ENCODE measurements around the gene NDFIP1. TPM values are rescaled to one million over a fixed set of nuclear protein-coding genes. Genes with fewer than 3 reads are reported as not detected.

The NDFIP1 gene
- 69.9 TPM for polyA plus RNA-seq (2013)

- H3K36me3 ChIP-seq (ENCODE audit: control insufficient read depth in 4 of 4, insufficient read depth in 4 of 4, low read length in 3 of 4) = peaks cover 0 to 2% (median under 1%) of the 10 kb centered on the region in 4 experiments
- POLR2A ChIA-PET = interaction anchor here (0.8 kb wide), 1 partner anchor 12 kb away, joined by 3 read pairs; no protein-coding TSS in a partner anchor
- CTCF ChIA-PET = interaction anchor here (0.7 to 3.4 kb wide), 13 partner anchors 10 to 123 kb away, joined by 3 to 17 read pairs (median 4); partner anchors contain the start of gene GNPDA1
- WGBS (ENCODE audit: insufficient coverage) = 6% methylated on average over 78 of the region's 103 CpGs
- H3K9me3 ChIP-seq (ENCODE audit: control extremely low read depth in 1 of 5, control insufficient read depth in 4 of 5, insufficient read depth in 2 of 5, low read depth in 1 of 5, low read length in 4 of 5) = no peaks in the 10 kb centered on the region
- H3K27ac ChIP-seq (ENCODE audit: insufficient read depth in 1 of 2, low read depth in 1 of 2, low read length in 2 of 2, poor library complexity in 1 of 2, severe bottlenecking in 2 of 2) = peak within 1 kb of the TSS; percentile 67 to 88
- peaks cover 4 to 35% (median 22%) of the 10 kb centered on the region in 4 experiments for H3K4me1 ChIP-seq (ENCODE audit: control extremely low read depth in 1 of 4, control insufficient read depth in 4 of 4, insufficient read depth in 4 of 4, low read length in 3 of 4)
- peak within 1 kb of the TSS; percentile 75 to 96 (median 91) for H3K4me3 ChIP-seq (ENCODE audit: control insufficient read depth in 1 of 7, extremely low read depth in 1 of 7, insufficient read depth in 4 of 7, low read depth in 2 of 7, low read length in 6 of 7)
- peak; percentile 80 to 89 (median 81) for DNase-seq
- H3K27me3 ChIP-seq (replicated peaks in 2 of 5; ENCODE audit: control insufficient read depth in 4 of 5, insufficient read depth in 5 of 5, low read length in 4 of 5) = no peaks in the 10 kb centered on the region
These were observed at the start of gene NDFIP1 for GRCh38 chr5:142108432-142109330. TSS of gene NDFIP1 (plus strand) at chr5:142108779. CDS start at chr5:142108975, 196 bp downstream.

GRCh38 chr5:142059304-142059940, 49.2 kb upstream of the NDFIP1 start:
- Histone ChIP-seq H3K4me1 (ENCODE audit: control extremely low read depth in 1 of 4, control insufficient read depth in 4 of 4, insufficient read depth in 4 of 4, low read length in 3 of 4) (peaks cover 0 to 9% (median 5%) of the 10 kb centered on the region in 4 experiments), H3K36me3 (ENCODE audit: control insufficient read depth in 4 of 4, insufficient read depth in 4 of 4, low read length in 3 of 4) (no peaks in the 10 kb centered on the region), H3K4me3 (ENCODE audit: control insufficient read depth in 1 of 7, extremely low read depth in 1 of 7, insufficient read depth in 4 of 7, low read depth in 2 of 7, low read length in 6 of 7) (no peak overlapping the region), H3K27me3 (replicated peaks in 2 of 5; ENCODE audit: control insufficient read depth in 4 of 5, insufficient read depth in 5 of 5, low read length in 4 of 5) (peaks cover 0 to 9% (median 4%) of the 10 kb centered on the region in 5 experiments), H3K27ac (ENCODE audit: insufficient read depth in 1 of 2, low read depth in 1 of 2, low read length in 2 of 2, poor library complexity in 1 of 2, severe bottlenecking in 2 of 2) (no peak overlapping the region), H3K9me3 (ENCODE audit: control extremely low read depth in 1 of 5, control insufficient read depth in 4 of 5, insufficient read depth in 2 of 5, low read depth in 1 of 5, low read length in 4 of 5) (no peaks in the 10 kb centered on the region)
- ChIA-PET CTCF (no interaction called here), POLR2A (no interaction called here)
- peak in 1 of 3 donors; percentile 14 for DNase-seq
- no CpG with 5 or more reads among the region's 1 CpG for WGBS (ENCODE audit: insufficient coverage)

- CTCF ChIA-PET = interaction anchor here (0.8 to 1.6 kb wide), 5 partner anchors 39 to 80 kb away, joined by 3 to 6 read pairs (median 3); no protein-coding TSS in a partner anchor
- H3K27ac ChIP-seq (ENCODE audit: insufficient read depth in 1 of 2, low read depth in 1 of 2, low read length in 2 of 2, poor library complexity in 1 of 2, severe bottlenecking in 2 of 2) = no peak overlapping the region
- H3K4me3 ChIP-seq (ENCODE audit: control insufficient read depth in 1 of 7, extremely low read depth in 1 of 7, insufficient read depth in 4 of 7, low read depth in 2 of 7, low read length in 6 of 7) = peak overlapping the region in 2 of 7 experiments; percentile 28 to 36
- H3K4me1 ChIP-seq (ENCODE audit: control extremely low read depth in 1 of 4, control insufficient read depth in 4 of 4, insufficient read depth in 4 of 4, low read length in 3 of 4) = peaks cover 0 to 9% (median 5%) of the 10 kb centered on the region in 4 experiments
- peaks cover 0 to 9% (median 6%) of the 10 kb centered on the region in 5 experiments for H3K27me3 ChIP-seq (replicated peaks in 2 of 5; ENCODE audit: control insufficient read depth in 4 of 5, insufficient read depth in 5 of 5, low read length in 4 of 5)
- no peak for DNase-seq
- no peaks in the 10 kb centered on the region for H3K9me3 ChIP-seq (ENCODE audit: control extremely low read depth in 1 of 5, control insufficient read depth in 4 of 5, insufficient read depth in 2 of 5, low read depth in 1 of 5, low read length in 4 of 5)
- H3K36me3 ChIP-seq (ENCODE audit: control insufficient read depth in 4 of 4, insufficient read depth in 4 of 4, low read length in 3 of 4) = no peaks in the 10 kb centered on the region
- 77% methylated on average over 2 of the region's 4 CpGs for WGBS (ENCODE audit: insufficient coverage)
- POLR2A ChIA-PET = no interaction called here
These were observed 45.2 kb upstream of the NDFIP1 start for GRCh38 chr5:142063376-142063775.

GRCh38 chr5:142063878-142064331, 44.7 kb upstream of the NDFIP1 start:
- WGBS (ENCODE audit: insufficient coverage) = 14% methylated on average over 8 of the region's 10 CpGs
- Histone ChIP-seq H3K4me1 (ENCODE audit: control extremely low read depth in 1 of 4, control insufficient read depth in 4 of 4, insufficient read depth in 4 of 4, low read length in 3 of 4) (peaks cover 0 to 9% (median 5%) of the 10 kb centered on the region in 4 experiments), H3K27ac (ENCODE audit: insufficient read depth in 1 of 2, low read depth in 1 of 2, low read length in 2 of 2, poor library complexity in 1 of 2, severe bottlenecking in 2 of 2) (no peak overlapping the region), H3K4me3 (ENCODE audit: control insufficient read depth in 1 of 7, extremely low read depth in 1 of 7, insufficient read depth in 4 of 7, low read depth in 2 of 7, low read length in 6 of 7) (peak overlapping the region in 2 of 7 experiments; percentile 28 to 36), H3K27me3 (replicated peaks in 2 of 5; ENCODE audit: control insufficient read depth in 4 of 5, insufficient read depth in 5 of 5, low read length in 4 of 5) (peaks cover 0 to 9% (median 6%) of the 10 kb centered on the region in 5 experiments), H3K9me3 (ENCODE audit: control extremely low read depth in 1 of 5, control insufficient read depth in 4 of 5, insufficient read depth in 2 of 5, low read depth in 1 of 5, low read length in 4 of 5) (no peaks in the 10 kb centered on the region), H3K36me3 (ENCODE audit: control insufficient read depth in 4 of 4, insufficient read depth in 4 of 4, low read length in 3 of 4) (no peaks in the 10 kb centered on the region)
- CTCF ChIA-PET = interaction anchor here (0.6 to 1.1 kb wide), 5 partner anchors 9 to 78 kb away, joined by 3 to 4 read pairs (median 3); no protein-coding TSS in a partner anchor
- POLR2A ChIA-PET = no interaction called here
- DNase-seq = peak; percentile 13 to 68 (median 63)

GRCh38 chr5:142065273-142065672, 43.3 kb upstream of the NDFIP1 start:
- peak in 2 of 3 donors; percentile 23 to 32 for DNase-seq
- no peak overlapping the region for H3K4me3 ChIP-seq (ENCODE audit: control insufficient read depth in 1 of 7, extremely low read depth in 1 of 7, insufficient read depth in 4 of 7, low read depth in 2 of 7, low read length in 6 of 7)
- peaks cover 0 to 14% (median 6%) of the 10 kb centered on the region in 5 experiments for H3K27me3 ChIP-seq (replicated peaks in 2 of 5; ENCODE audit: control insufficient read depth in 4 of 5, insufficient read depth in 5 of 5, low read length in 4 of 5)
- no peaks in the 10 kb centered on the region for H3K9me3 ChIP-seq (ENCODE audit: control extremely low read depth in 1 of 5, control insufficient read depth in 4 of 5, insufficient read depth in 2 of 5, low read depth in 1 of 5, low read length in 4 of 5)
- POLR2A ChIA-PET = no interaction called here
- no peaks in the 10 kb centered on the region for H3K36me3 ChIP-seq (ENCODE audit: control insufficient read depth in 4 of 4, insufficient read depth in 4 of 4, low read length in 3 of 4)
- whole genome bisulfite sequencing (ENCODE audit: insufficient coverage) = 100% methylated on average over 2 of the region's 2 CpGs
- peaks cover 0 to 9% (median 5%) of the 10 kb centered on the region in 4 experiments for H3K4me1 ChIP-seq (ENCODE audit: control extremely low read depth in 1 of 4, control insufficient read depth in 4 of 4, insufficient read depth in 4 of 4, low read length in 3 of 4)
- no peak overlapping the region for H3K27ac ChIP-seq (ENCODE audit: insufficient read depth in 1 of 2, low read depth in 1 of 2, low read length in 2 of 2, poor library complexity in 1 of 2, severe bottlenecking in 2 of 2)
- CTCF ChIA-PET = interaction anchor here (1.0 kb wide), 1 partner anchor 42 kb away, joined by 4 read pairs; no protein-coding TSS in a partner anchor

GRCh38 chr5:142069606-142070399, 38.8 kb upstream of the NDFIP1 start:
- H3K4me1 ChIP-seq (ENCODE audit: control extremely low read depth in 1 of 4, control insufficient read depth in 4 of 4, insufficient read depth in 4 of 4, low read length in 3 of 4) = peaks cover 0 to 2% (median 0%) of the 10 kb centered on the region in 4 experiments
- no peaks in the 10 kb centered on the region for H3K36me3 ChIP-seq (ENCODE audit: control insufficient read depth in 4 of 4, insufficient read depth in 4 of 4, low read length in 3 of 4)
- WGBS (ENCODE audit: insufficient coverage) = 83% methylated on average over 2 of the region's 6 CpGs
- no peak for DNase-seq
- no peaks in the 10 kb centered on the region for H3K9me3 ChIP-seq (ENCODE audit: control extremely low read depth in 1 of 5, control insufficient read depth in 4 of 5, insufficient read depth in 2 of 5, low read depth in 1 of 5, low read length in 4 of 5)
- H3K27ac ChIP-seq (ENCODE audit: insufficient read depth in 1 of 2, low read depth in 1 of 2, low read length in 2 of 2, poor library complexity in 1 of 2, severe bottlenecking in 2 of 2) = no peak overlapping the region
- peaks cover 0 to 14% (median 4%) of the 10 kb centered on the region in 5 experiments for H3K27me3 ChIP-seq (replicated peaks in 2 of 5; ENCODE audit: control insufficient read depth in 4 of 5, insufficient read depth in 5 of 5, low read length in 4 of 5)
- no peak overlapping the region for H3K4me3 ChIP-seq (ENCODE audit: control insufficient read depth in 1 of 7, extremely low read depth in 1 of 7, insufficient read depth in 4 of 7, low read depth in 2 of 7, low read length in 6 of 7)
- ChIA-PET CTCF (interaction anchor here (0.5 to 2.1 kb wide), 5 partner anchors 10 to 197 kb away, joined by 3 to 12 read pairs (median 3); no protein-coding TSS in a partner anchor), POLR2A (no interaction called here)
